HPDE6-E6E7 (cell line): ENCODE results near the gene CAPN13.
A peak's percentile ranks its signal among the peaks of the same experiment; 100 is the strongest.

Experiments used
- DNase-seq: peaks from one replicate; pipeline ENCODE4 v3.0.0; 2011; ENCODE audit warnings: missing footprints; ENCODE audit errors: extremely low spot score

The CAPN13 gene

GRCh38 chr2:30764021-30764800 lies 43.0 kb downstream of the CAPN13 start:
- DNase-seq = no peak

- no peak for DNase-seq
These were observed 44.0 kb downstream of the CAPN13 start for GRCh38 chr2:30763151-30763660.

DNA sequence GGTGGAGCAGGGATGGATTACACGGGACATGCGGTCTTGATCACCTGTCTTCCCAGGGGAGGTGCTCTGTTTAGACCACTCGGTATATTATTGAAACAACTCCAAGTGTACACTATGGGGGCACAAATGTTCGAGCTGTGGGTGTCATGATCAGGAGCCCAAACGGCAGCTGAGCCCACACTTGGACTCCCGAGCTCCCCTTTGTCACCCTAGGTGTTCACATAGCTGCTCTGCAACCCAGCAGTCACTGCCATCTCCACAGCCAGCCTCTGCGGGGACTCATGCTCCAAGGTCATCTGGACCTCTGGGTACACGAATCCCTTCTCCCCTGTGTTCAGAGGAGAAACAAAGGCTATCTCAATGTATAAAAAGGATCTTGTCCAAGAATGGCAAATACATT lies 46.0 kb downstream of the CAPN13 start:
- no peak for DNase-seq

- no peak for DNase-seq
These were observed 47.8 kb downstream of the CAPN13 start for GRCh38 chr2:30759481-30759880.

DNA sequence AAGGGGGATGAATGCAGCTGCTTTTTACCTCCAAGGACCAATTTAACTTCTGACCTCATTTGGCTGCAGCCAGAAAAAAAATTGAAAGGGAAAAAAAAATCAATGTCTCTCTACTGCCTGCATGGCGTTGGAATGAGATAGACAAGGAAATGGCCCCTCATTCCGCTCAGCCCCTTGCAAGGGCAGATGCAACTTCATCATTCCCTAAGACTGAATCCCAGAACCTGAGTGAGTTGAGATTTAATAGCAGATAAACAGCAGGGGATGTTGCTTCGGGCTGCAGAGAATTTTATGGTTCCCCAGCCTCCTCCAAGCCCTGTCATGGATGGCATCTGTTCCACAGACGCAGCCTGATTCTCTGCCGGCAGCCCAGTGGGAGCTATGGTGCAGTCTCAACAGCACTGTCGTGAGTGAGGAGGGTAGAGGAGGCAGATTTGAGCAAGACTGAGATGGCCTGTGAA lies 49.0 kb downstream of the CAPN13 start:
- no peak for DNase-seq

GRCh38 chr2:30757749-30758148 lies 49.5 kb downstream of the CAPN13 start:
- no peak for DNase-seq

DNA sequence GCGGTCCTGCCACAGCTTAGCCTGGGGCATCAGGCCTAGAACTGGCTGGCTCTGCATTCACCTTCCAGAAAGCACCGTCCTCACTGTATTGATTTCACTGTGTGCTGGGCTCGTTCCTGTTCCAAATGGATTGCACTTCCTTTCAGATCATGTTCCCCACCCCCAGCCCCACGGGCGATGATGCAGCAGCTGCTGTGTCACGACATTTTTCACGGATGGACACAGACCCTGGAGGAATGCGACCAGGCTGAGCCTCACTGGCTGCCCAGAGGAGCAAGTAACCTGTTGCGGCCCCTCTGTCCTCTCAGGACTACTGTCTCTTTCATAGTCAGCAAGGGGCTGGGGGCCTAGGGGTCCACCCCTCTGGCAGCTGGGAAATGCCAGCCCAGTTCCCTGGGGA lies 50.3 kb downstream of the CAPN13 start:
- DNase-seq = no peak

DNA sequence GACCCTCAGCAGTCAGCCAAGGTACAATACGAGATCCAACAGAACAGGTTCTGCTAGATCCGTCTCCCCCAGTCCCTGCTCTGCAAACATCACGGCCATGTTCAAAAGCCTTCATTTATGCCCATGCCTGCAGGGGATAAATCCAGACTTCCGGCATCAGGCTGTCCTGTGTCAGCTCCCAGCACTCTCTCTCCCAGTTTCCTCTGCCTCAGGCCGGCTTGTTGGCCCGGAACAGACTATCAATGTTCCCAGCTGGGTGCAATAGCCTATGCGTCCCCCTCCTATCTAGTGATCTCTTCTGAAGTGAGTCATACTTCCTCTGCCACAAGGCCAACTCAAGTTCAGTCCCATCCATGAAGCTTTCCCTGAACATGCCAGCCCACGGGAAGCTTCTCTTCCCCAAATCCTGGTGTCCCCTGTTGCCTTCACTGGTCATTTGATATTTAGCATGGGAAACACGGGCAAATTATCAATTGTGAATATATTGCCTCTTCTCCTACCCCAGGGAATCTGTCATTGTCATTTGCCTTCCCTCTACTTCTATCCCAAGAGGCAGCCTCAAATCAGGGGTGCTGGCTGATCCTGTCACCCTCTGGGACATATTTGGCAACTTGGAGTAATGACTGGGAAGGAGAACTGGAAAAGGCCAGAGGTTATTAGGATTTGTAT lies 51.1 kb downstream of the CAPN13 start:
- peak; percentile 2 for DNase-seq

DNA sequence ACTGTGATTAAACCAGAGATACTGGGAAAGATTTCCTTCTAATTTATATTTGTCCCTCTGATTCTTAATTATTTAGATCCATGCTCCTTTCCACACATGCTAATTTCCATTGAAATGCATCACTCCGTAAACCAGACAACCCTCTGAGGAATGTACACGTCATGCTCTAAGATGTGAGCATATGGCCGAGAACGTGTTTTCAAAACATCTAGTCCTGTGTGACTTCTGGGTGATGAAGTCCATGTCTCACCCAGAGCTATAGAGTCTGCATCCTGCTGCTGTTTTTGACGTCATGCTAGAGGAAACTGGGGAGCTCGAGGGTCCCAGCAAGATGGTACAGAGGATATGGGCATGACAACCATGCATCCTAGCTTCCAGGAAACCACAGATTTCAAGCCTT lies 53.6 kb downstream of the CAPN13 start:
- no peak for DNase-seq

DNA sequence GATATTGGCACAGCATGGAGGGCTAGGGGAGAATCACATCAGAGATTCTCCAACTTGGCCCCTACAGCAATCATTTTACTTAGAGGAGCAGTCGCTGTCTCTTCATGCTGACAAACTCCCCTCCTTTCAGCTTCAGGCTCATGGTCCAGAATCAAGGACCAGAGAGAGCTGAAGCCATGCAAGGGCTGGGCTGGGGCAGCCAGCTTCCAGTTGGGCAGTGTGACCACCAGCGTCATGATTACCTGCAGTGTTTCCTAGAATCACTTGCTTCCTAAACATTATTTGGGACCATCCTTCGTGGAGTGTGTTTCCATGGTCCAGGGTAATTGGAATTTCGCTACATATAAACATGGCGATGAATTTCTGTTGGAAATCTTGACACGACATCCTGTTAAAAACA lies 54.4 kb downstream of the CAPN13 start:
- DNase-seq = no peak

- DNase-seq = no peak
These were observed 60.0 kb downstream of the CAPN13 start for GRCh38 chr2:30747206-30747605.

DNA sequence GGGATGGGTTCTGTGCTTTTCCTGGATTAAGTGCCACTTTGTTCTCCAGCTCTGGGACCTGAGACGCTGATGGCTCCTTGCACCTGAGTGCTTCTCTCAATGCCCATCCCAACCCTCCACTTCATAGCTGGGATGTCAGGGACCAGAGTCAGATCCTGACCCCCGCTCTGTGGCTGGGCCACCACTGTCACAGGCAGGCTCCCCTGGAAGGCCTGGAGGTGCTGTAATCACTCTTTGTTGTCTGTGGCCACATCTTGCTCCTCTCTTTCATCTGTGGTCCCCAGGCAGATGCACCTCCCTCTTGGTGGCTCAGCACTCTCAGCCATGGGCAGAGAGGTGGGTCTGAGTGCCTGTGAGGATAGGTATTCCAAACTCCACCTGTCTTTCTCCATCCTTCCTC lies 62.4 kb downstream of the CAPN13 start:
- no peak for DNase-seq

GRCh38 chr2:30741576-30741975 lies 65.7 kb downstream of the CAPN13 start:
- DNase-seq = no peak

DNA sequence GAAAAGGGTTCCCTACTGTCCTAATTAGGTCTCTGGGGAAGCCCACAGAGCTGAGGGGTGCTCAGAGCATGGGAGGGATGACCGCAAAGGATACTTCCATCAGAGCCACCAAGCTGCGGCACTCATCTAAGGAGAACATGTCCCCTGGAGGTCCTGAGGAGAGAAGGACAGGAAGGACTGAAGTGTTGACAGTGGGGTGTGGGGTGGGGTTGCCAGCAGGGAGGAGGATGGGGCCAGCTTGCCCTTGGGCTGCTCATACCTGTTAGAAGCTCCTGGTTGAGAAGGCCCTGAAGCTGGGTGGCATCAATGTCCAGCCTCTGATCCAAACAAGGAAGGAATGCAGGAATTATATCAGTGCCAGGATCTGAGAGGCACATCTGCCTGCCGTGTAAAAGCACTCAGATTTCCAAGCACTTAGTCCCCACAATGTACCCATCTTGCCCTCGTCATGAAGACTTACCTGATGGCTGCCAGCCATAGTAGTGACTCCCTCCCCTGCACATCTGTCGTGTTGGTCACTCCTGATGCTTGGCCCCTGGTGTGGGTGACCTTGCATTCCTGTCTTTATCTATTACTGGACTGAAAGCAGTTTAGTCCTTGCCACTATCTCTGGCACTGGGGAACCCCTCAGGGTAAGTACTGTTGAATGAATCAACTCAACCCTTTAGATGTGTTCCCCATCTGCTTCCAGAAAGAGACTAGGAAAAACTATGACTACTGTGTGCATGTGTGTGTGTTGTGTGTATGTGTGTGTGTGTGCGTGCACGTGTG lies 68.9 kb downstream of the CAPN13 start:
- no peak for DNase-seq

DNA sequence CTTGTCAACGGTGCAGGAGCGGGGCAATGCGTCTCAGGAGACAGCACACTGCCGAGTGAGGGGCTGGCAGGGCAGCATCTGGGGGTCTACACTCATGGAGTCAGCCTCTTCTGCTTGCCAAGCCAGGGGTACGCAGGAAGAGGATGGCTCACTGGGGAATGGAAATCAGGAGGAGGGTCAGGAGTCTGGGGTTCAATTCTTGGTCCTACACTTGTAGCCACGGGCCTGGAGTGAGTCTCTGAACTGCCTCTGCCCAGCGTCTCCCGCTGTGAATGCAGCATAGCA lies 70.0 kb downstream of the CAPN13 start:
- DNase-seq = no peak

- DNase-seq = peak; percentile 66
These were observed 70.6 kb downstream of the CAPN13 start for GRCh38 chr2:30736461-30737325.

- DNase-seq = no peak
These were observed 73.2 kb downstream of the CAPN13 start for GRCh38 chr2:30733876-30734520.

DNA sequence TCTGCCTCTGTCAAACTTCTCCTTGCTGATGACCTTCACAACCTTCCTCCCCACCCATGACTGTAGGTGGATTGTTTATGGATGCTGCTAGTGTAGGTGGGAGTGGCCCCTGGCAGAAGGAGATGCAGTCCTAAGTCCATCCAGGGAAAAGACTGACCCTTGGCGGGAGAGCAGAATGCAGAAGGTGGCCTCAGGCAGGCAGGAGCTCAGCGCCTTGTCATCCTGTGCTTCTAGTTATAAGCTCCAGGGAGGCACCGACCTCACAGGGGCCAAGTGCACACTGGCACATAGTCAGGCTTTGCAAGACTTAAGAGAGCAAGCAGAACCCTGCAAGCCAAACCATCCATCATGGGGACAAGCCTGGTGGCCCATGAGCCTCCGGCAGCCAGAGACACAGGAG lies 74.4 kb downstream of the CAPN13 start:
- no peak for DNase-seq

GRCh38 chr2:30732376-30732775 lies 74.9 kb downstream of the CAPN13 start:
- DNase-seq = no peak

DNA sequence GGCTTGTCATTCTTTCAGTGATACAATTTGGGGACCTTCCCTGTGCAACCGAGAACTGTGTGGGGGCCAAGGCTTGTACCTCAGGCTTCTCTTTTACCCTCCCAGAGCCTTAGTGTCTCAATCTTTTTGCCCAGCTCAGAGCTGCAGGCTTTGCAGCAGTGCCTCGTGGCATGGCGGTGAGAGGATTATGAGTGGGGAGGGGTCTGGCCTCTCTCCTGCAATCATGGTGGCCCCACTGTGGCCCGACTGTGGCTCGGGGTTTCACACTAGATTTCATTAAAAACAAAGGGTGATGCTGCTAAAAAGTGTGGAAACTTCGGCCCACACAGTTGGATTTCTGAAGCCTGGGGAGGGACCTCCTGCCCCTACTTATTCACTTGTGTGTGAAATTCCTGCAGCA lies 75.5 kb downstream of the CAPN13 start:
- DNase-seq = no peak
